HepG2 (cell line): ENCODE measurements around the gene PGP. TPM values are rescaled to one million over a fixed set of nuclear protein-coding genes. Genes with fewer than 3 reads are reported as not detected.

ENCODE experiments used
- ATAC-seq: fragments of 200-7000 bp; cut with Tn5 transposase; 3 replicates; pipeline ENCODE4 v1.9.1; 2020; ENCODE audit warnings: mild to moderate bottlenecking, moderate library complexity
- BruUV-seq: library from RNA; stranded (reverse); fragments of 400-500 nt; replicated peaks from 2 replicates; lab custom pipeline; 2021; lab: Mats Ljungman, UMichigan
- CTCF ChIA-PET: fragments of 300-600 bp; formaldehyde crosslinking; extraction: SDS; loops from one replicate; lab custom pipeline; 2021; ENCODE audit warnings: low total read pairs, inconsistent platforms, low intra/inter-chr PET ratio; lab: Yijun Ruan, JAX
- POLR2A ChIA-PET: fragments of 350-600 bp; sonication (Branson Sonifier 250); formaldehyde crosslinking; loops from one replicate; lab custom pipeline; 2020; ENCODE audit warnings: antibody characterized with exemption, inconsistent platforms; lab: Yijun Ruan, JAX
- DNase-seq: peaks from one replicate; pipeline ENCODE4 v3.0.0-alpha.2; 2015; ENCODE audit warnings: low spot score
- FAIRE-seq: peaks from 3 replicates; lab custom pipeline; 2011; peaks lifted over from hg19 to GRCh38; lab: Jason Lieb, UNC
- H2AFZ ChIP-seq: one replicate; pipeline ENCODE4 v1.6.1; 2011; ENCODE audit warnings: low read length, inconsistent platforms
- H3K27ac ChIP-seq: fragments of 300-600 bp; 3 replicates; pipeline ENCODE4 v1.8.0; 2011; ENCODE audit warnings: mixed run types, mild to moderate bottlenecking, mixed read lengths, low read length, inconsistent platforms; ENCODE audit not compliant: insufficient read depth; ENCODE audit errors: extremely low read length
- H3K27me3 ChIP-seq, 2 experiments: fragments of 200-600 bp in 1 of 2; 2 replicates in 1 of 2; 3 replicates in 1 of 2; pipeline versions ENCODE4 v1.6.0 to v1.8.0; 2011; ENCODE audit warnings: low read length in 2 of 2, mild to moderate bottlenecking in 2 of 2, moderate library complexity in 2 of 2, inconsistent platforms in 1 of 2; ENCODE audit not compliant: insufficient read depth in 2 of 2, control insufficient read depth in 1 of 2
- H3K36me3 ChIP-seq, 2 experiments: fragments of 200-600 bp in 1 of 2; replicated peaks in 1 of 2; 2 replicates in 1 of 2; 3 replicates in 1 of 2; pipeline versions ENCODE4 v1.5.1 to v1.8.0; 2011; ENCODE audit warnings: low read length in 2 of 2, inconsistent platforms in 1 of 2; ENCODE audit not compliant: insufficient read depth in 2 of 2, control insufficient read depth in 1 of 2
- H3K4me1 ChIP-seq: 2 replicates; pipeline ENCODE4 v1.5.1; 2012; ENCODE audit warnings: low read length, inconsistent platforms; ENCODE audit not compliant: insufficient read depth
- H3K4me2 ChIP-seq: 2 replicates; pipeline ENCODE4 v1.6.0; 2011; ENCODE audit warnings: low read depth, low read length, inconsistent platforms
- H3K4me3 ChIP-seq, 3 experiments: fragments of 200-600 bp in 1 of 3; sonication (generic), shearing (Covaris generic) in 1 of 3; replicated peaks in 1 of 3; 2 replicates each; pipeline ENCODE4 v1.5.1; 2011 to 2016; ENCODE audit warnings: low read length in 3 of 3, inconsistent platforms in 2 of 3, low read depth in 2 of 3, mild to moderate bottlenecking in 2 of 3, control low read depth in 1 of 3, mixed read lengths in 1 of 3; ENCODE audit not compliant: insufficient read depth in 1 of 3
- H3K79me2 ChIP-seq: one replicate; pipeline ENCODE4 v1.6.1; 2011; ENCODE audit warnings: low read length, inconsistent platforms; ENCODE audit not compliant: insufficient read depth
- H3K9ac ChIP-seq: 2 replicates; pipeline ENCODE4 v1.6.0; 2011; ENCODE audit warnings: mild to moderate bottlenecking, low read depth, low read length, inconsistent platforms; ENCODE audit not compliant: insufficient read depth
- H3K9me3 ChIP-seq: 2 replicates; pipeline ENCODE4 v1.5.1; 2012; ENCODE audit warnings: mild to moderate bottlenecking, low read length
- H4K20me1 ChIP-seq: 2 replicates; pipeline ENCODE4 v1.6.0; 2011; ENCODE audit warnings: inconsistent platforms, mild to moderate bottlenecking, low read length, moderate library complexity; ENCODE audit not compliant: insufficient read depth
- AGO2 ChIP-seq: fragments of 200-400 bp; formaldehyde crosslinking; optimal IDR thresholded peaks from 2 replicates; pipeline ENCODE3; 2017; ENCODE audit warnings: mild to moderate bottlenecking, low read depth, low read length, moderate library complexity
- AKAP8 ChIP-seq: sonication (generic); formaldehyde crosslinking; IDR thresholded peaks from 2 replicates; pipeline ENCODE4 v1.5.1; 2020; ENCODE audit warnings: mild to moderate bottlenecking, missing genetic modification reagents
- GTF3A ChIP-seq: sonication (generic); formaldehyde crosslinking; conservative IDR thresholded peaks from 2 replicates; pipeline ENCODE4 v1.4.0; 2020; ENCODE audit warnings: mild to moderate bottlenecking, missing genetic modification reagents
- LBX2 ChIP-seq: sonication (generic); formaldehyde crosslinking; IDR thresholded peaks from 2 replicates; pipeline ENCODE4 v1.5.0; 2020; ENCODE audit warnings: missing genetic modification reagents, mild to moderate bottlenecking, borderline replicate concordance
- NFE2L2 ChIP-seq: fragments of 150-350 bp; IDR thresholded peaks from 2 replicates; pipeline ENCODE4 v1.6.1; 2014; ENCODE audit warnings: low read length
- POLR2A ChIP-seq, 2 experiments: IDR thresholded peaks; 2 replicates each; pipeline ENCODE4 v1.6.1; 2011; ENCODE audit warnings: low read depth in 2 of 2, low read length in 2 of 2, mild to moderate bottlenecking in 1 of 2, moderate library complexity in 1 of 2; ENCODE audit not compliant: insufficient read depth in 1 of 2
- POLR2G ChIP-seq: fragments of 200-400 bp; formaldehyde crosslinking; IDR thresholded peaks from 2 replicates; pipeline ENCODE4 v1.6.1; 2018; ENCODE audit warnings: mild to moderate bottlenecking, low read depth, low read length, moderate library complexity
- SAP130 ChIP-seq: IDR thresholded peaks from 2 replicates; pipeline ENCODE4 v1.6.1; 2016; ENCODE audit warnings: low read depth
- ZXDC ChIP-seq: sonication (generic); formaldehyde crosslinking; IDR thresholded peaks from 2 replicates; pipeline ENCODE4 v1.5.0; 2020; ENCODE audit warnings: mild to moderate bottlenecking, missing genetic modification reagents
- WGBS: methylation state at CpG from one replicate; pipeline ENCODE4 v1.1.6; 2017; ENCODE audit warnings: low lambda C conversion rate; 5-methylcytosine and 5-hydroxymethylcytosine counted together
- in situ Hi-C: cut with HindIII; loops from 2 replicates; pipeline ENCODE4 v1.10.0; 2017; ENCODE audit warnings: low pct_unique_long_range_greater_than_20kb; ENCODE audit not compliant: extremely low pct_ligation_motif_present
- intact Hi-C: fragments of 100-400 bp; cut with micrococcal nuclease; formaldehyde crosslinking; loops from one replicate; pipeline ENCODE4 v1.10.0; 2022; ENCODE audit not compliant: unreplicated experiment
- polyA plus RNA-seq, 8 experiments: library from polyadenylated mRNA; depleted of rRNA in 3 of 8; stranded (reverse) in 7 of 8; unstranded in 1 of 8; fragments of >200 nt; fragmentation: Illumina TruSeq in 4 of 8; extraction: Trizol in 4 of 8; gene quantifications; 2 replicates each; pipeline versions ENCODE4 v1.2.1 to v1.2.3, GENCODE V29; 2011 to 2016; ENCODE audit warnings: low read depth in 4 of 8, missing spikeins in 1 of 8, mixed read lengths in 1 of 8; ENCODE audit not compliant: insufficient read depth in 1 of 8
- total RNA-seq, 5 experiments: library from RNA; depleted of rRNA; stranded (reverse); fragments of >200 nt; fragmentation: Illumina TruSeq; extraction: Trizol; gene quantifications; 2 replicates each; pipeline ENCODE4 v1.2.3, GENCODE V29; 2016; ENCODE audit warnings: low read depth in 1 of 5
- TF ChIP-seq, protein P1 (sequence below): IDR thresholded peaks from 2 replicates; pipeline ENCODE4 v1.4.0; 2020; ENCODE audit warnings: mild to moderate bottlenecking, missing genetic modification reagents

PGP gene
- total and polyA plus RNA-seq, 2 of the 13 experiments (the other 11 are each of a cell fraction or from before 2014, with no cell fraction given): 7.3 to 18.3 TPM

GRCh38 chr16:2235695-2236336, 21.2 kb upstream of the PGP start:
- no peaks in the 10 kb centered on the region for H3K27me3 ChIP-seq
- no peak overlapping the region for H3K9ac ChIP-seq
- H3K4me3 ChIP-seq: peak overlapping the region in 1 of 3 experiments; percentile 55; a peak in 1 of 6 replicates
- H3K27ac ChIP-seq: no peak overlapping the region
- FAIRE-seq: no peak
- 81% methylated on average over 11 of the region's 19 CpGs for WGBS
- H2AFZ ChIP-seq: no peak overlapping the region
- intact Hi-C loops: no loop called here
- in situ Hi-C loops: no loop called here
- 0 out of 2 replicates have a peak, but pooled peaks cover 2% of the 10 kb centered on the region for H4K20me1 ChIP-seq
- TF ChIP-seq SAP130 (CRISPR knock-in tag) (no peak), AGO2 (peak; percentile 37), POLR2A (IDR thresholded peaks at IDR 0.05; ENCODE audit: insufficient read depth in 1 of 2, low read depth in 2 of 2, low read length in 2 of 2) (peak in 1 of 2 experiments; percentile 29; a peak in 1 of 4 replicates), ZXDC (CRISPR knock-in tag) (0 out of 2 replicates have a peak, but pooled peaks have one; percentile 9), GTF3A (CRISPR knock-in tag) (no peak), AKAP8 (CRISPR knock-in tag) (0 out of 2 replicates have a peak, but pooled peaks have one; percentile 14), POLR2G (peak; percentile 40; the same call in 1 of the 2 replicates), LBX2 (CRISPR knock-in tag) (no peak), NFE2L2 (no peak)
- TF ChIP-seq, protein P1, sequence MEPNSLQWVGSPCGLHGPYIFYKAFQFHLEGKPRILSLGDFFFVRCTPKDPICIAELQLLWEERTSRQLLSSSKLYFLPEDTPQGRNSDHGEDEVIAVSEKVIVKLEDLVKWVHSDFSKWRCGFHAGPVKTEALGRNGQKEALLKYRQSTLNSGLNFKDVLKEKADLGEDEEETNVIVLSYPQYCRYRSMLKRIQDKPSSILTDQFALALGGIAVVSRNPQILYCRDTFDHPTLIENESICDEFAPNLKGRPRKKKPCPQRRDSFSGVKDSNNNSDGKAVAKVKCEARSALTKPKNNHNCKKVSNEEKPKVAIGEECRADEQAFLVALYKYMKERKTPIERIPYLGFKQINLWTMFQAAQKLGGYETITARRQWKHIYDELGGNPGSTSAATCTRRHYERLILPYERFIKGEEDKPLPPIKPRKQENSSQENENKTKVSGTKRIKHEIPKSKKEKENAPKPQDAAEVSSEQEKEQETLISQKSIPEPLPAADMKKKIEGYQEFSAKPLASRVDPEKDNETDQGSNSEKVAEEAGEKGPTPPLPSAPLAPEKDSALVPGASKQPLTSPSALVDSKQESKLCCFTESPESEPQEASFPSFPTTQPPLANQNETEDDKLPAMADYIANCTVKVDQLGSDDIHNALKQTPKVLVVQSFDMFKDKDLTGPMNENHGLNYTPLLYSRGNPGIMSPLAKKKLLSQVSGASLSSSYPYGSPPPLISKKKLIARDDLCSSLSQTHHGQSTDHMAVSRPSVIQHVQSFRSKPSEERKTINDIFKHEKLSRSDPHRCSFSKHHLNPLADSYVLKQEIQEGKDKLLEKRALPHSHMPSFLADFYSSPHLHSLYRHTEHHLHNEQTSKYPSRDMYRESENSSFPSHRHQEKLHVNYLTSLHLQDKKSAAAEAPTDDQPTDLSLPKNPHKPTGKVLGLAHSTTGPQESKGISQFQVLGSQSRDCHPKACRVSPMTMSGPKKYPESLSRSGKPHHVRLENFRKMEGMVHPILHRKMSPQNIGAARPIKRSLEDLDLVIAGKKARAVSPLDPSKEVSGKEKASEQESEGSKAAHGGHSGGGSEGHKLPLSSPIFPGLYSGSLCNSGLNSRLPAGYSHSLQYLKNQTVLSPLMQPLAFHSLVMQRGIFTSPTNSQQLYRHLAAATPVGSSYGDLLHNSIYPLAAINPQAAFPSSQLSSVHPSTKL (CRISPR knock-in tag): no peak
- no peak for ATAC-seq
- H3K4me1 ChIP-seq: peaks cover 31% of the 10 kb centered on the region
- H3K4me2 ChIP-seq: peak overlapping the region; percentile 53; the same call in 1 of the 2 replicates
- H3K9me3 ChIP-seq: no peaks in the 10 kb centered on the region
- DNase-seq: no peak
- BruUV-seq: no TSS peak
- H3K36me3 ChIP-seq: peaks cover 6 to 21% of the 10 kb centered on the region in 2 experiments; a peak in 3 of 5 replicates
- ChIA-PET POLR2A (interaction anchor here (1.0 kb wide), 1 partner anchor 10 kb away, joined by 4 read pairs; no protein-coding TSS in a partner anchor), CTCF (no interaction called here)
- no peaks in the 10 kb centered on the region for H3K79me2 ChIP-seq
